Hair follicular keratinocyte (primary cell): ENCODE data around the gene TNFAIP6. TPM values are rescaled to one million over a fixed set of nuclear protein-coding genes. Genes with fewer than 3 reads are reported as not detected.

Source experiments
- total RNA-seq: library from RNA; depleted of rRNA; stranded (reverse); fragments of >200 nt; gene quantifications from 2 replicates; pipeline ENCODE4 v1.2.3, GENCODE V29; 2015

TNFAIP6 gene
- 0.46 TPM in 1 of 2 replicates, not detected in the other for total RNA-seq

GRCh38 chr2:151357359-151357758, at the start of gene TNFAIP6:
Gene TNFAIP6, plus strand, starts transcription at chr2:151357592. Its CDS starts 75 bp downstream, at chr2:151357667.

GRCh38 chr2:151409601-151410484, 52.5 kb downstream of the TNFAIP6 start, which contains the start of gene RIF1:
Gene RIF1, plus strand, starts transcription at chr2:151409902. Its CDS starts 522 bp downstream, at chr2:151410424.

Other genes starting within 250 kb of the TNFAIP6 start
- gene RBM43, start 95.7 kb upstream of the TNFAIP6 start, total RNA-seq = 0.99 and 1.4 TPM in 2 replicates
- gene NMI, start 67.9 kb upstream of the TNFAIP6 start, total RNA-seq = 5.7 and 5.9 TPM in 2 replicates
- gene RIF1, start 52.3 kb downstream of the TNFAIP6 start, total RNA-seq = 14.7 and 19.4 TPM in 2 replicates